H1 (cell line): ENCODE results near the gene CSRP3. TPM values are rescaled to one million over a fixed set of nuclear protein-coding genes. Genes with fewer than 3 reads are reported as not detected.

Experiments
- BCL11A ChIP-seq, 2 experiments: IDR thresholded peaks; one replicate each; pipeline ENCODE4 v1.6.1; 2011; ENCODE audit warnings: low read depth in 2 of 2, low read length in 2 of 2, mild to moderate bottlenecking in 2 of 2
- CTBP2 ChIP-seq: IDR thresholded peaks from 2 replicates; pipeline ENCODE4 v1.7.0; 2011; ENCODE audit warnings: borderline replicate concordance, mild to moderate bottlenecking, moderate library complexity, mixed read lengths, low read length; ENCODE audit not compliant: insufficient read depth, insufficient read length
- RXRA ChIP-seq: IDR thresholded peaks from 2 replicates; pipeline ENCODE4 v1.6.1; 2011; ENCODE audit warnings: low read depth, mild to moderate bottlenecking, low read length, moderate library complexity; ENCODE audit not compliant: insufficient read depth
- polyA plus RNA-seq, 7 experiments: library from polyadenylated mRNA; depleted of rRNA in 3 of 7; stranded (reverse) in 5 of 7; unstranded in 2 of 7; fragments of >200 nt in 5 of 7; fragments of 200-250 nt in 2 of 7; gene quantifications; 1 replicate in 5 of 7; 2 replicates in 1 of 7; 4 replicates in 1 of 7; pipeline versions ENCODE4 v1.2.1 to v1.2.3, GENCODE V29; 2011 to 2013; ENCODE audit warnings: missing spikeins in 2 of 7, mixed read lengths in 2 of 7
- total RNA-seq: library from RNA; stranded (reverse); fragmentation: NEBNext Ultra II Directional; extraction: Animal tissue kit (Norgen Biotek cat#: 25700); gene quantifications from 2 replicates; pipeline ENCODE4 v1.2.1, GENCODE V29; 2021

The CSRP3 gene
- total and polyA plus RNA-seq, 2 of the 8 experiments (the other 6 are each of a cell fraction or from before 2014, with no cell fraction given) = not detected

- TF ChIP-seq CTBP2 (no peak), BCL11A (IDR thresholded peaks at IDR 0.05; ENCODE audit: low read depth in 2 of 2, low read length in 2 of 2) (no peak), RXRA (no peak)
- TF ChIP-seq, all 59 proteins: peak for 0
Observed at GRCh38 chr11:19199771-19200170, 2.0 kb downstream of the CSRP3 start (continued).
